ENCODE data around the gene DSCAML1.
"Not testable (repeated sequence)": the region's sequence is repeated elsewhere in the genome, so short reads cannot be mapped to it uniquely, and the experiment has no call there.

The DSCAML1 gene

DNA sequence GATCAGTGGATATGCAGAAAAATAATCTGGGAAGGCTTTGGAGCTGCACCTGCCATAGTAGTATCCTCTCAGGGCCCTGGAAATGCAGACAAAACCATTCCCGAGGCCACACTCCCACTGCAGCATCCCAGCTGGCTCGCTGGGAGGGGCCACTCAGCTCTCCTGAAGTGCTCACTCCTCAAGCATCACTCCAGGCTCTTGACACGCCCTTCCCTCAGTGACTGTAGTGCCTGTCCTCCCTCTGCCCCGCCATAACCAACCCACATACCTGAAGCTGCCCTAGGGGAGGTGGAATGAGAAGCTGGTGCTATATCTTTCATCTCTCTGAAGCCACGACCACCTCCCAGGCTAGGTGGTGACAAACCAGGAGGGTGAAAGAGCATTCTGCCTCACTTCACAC lies 4.8 kb downstream of the DSCAML1 start:
- DNase-seq: no peak

- no peak for DNase-seq
These were observed 6.7 kb downstream of the DSCAML1 start for GRCh38 chr11:117790279-117790678.

DNA sequence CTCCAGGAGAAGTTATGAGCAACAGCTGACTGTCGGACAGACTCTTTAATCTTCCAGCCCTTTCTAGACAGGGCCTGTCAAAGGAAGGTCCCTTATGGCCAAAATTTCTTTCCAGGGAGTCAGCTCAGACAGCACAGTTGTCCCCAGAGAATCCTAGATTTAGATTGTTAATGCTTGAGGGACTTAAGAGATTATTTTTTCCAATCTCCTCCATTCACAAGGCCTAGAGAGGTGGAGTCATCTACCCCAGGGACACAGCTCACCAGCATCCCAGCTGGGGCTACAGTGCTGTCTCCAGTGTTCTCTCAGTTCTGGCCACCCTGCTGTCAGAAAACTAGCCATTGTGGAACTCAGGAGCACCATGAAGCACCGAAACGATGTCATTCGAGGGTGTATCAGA lies 7.8 kb downstream of the DSCAML1 start:
- DNase-seq: no peak

- no peak for DNase-seq
These were observed 10.7 kb downstream of the DSCAML1 start for GRCh38 chr11:117786135-117786870.

GRCh38 chr11:117782101-117782500 lies 14.9 kb downstream of the DSCAML1 start:
- no peak for DNase-seq

DNA sequence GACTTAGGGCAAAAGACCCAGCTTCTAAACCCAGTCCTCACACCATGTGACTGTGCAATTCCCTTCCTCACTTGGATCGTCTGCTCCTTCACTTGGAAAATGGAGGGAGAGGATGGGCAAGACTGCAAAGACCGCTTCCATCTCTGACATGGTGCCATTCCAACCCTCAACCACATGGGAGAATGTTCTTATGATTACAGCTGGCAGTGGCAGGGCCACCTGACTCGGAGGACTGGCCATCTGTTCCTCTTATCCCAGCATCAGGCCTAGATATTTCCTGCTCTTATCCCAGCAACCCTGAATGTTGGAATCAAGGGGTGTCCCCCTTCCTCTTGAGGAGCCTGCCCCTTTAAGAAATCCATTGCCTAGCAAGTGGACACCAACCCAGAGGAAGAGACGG lies 15.4 kb downstream of the DSCAML1 start:
- no peak for DNase-seq

DNA sequence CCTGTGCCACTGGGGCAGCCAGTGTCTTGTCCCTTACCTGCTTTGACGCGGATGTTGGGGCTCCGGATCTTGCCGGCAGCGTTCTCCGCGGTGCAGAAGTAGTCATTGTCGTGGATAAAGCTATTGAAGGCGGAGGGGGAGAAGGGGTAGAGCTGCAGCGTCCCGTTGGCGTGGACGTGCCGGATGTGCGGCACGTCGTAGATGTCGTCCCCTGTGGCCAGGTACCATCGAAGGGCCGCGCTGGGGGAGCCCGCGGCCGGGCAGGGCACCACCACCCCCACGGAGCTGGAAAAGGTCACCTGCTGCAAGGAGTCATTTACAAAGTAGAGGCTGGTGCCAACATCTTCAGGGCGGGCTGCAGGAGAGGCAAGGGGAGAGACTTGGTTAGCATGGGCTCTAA lies 16.6 kb downstream of the DSCAML1 start:
- no peak for DNase-seq

DNA sequence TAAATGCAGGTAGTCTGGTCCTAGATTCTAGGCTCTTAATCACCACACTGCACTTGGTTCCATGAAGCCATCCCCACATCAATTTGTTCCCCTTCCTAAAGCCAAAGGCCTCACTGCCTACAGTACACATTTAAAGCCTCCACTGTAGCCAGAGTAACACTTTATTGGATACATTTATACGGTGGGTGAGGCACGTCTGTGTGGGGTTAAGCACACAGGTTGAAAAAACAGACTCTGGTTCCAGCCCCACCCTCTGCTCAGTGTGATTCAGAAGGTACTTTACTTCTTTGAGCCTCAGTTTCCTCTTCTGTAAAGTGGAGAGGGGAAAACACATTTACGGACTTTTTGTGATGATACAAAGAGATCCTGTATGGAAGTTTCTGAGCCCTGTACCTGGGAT lies 22.5 kb downstream of the DSCAML1 start:
- DNase-seq: no peak

DNA sequence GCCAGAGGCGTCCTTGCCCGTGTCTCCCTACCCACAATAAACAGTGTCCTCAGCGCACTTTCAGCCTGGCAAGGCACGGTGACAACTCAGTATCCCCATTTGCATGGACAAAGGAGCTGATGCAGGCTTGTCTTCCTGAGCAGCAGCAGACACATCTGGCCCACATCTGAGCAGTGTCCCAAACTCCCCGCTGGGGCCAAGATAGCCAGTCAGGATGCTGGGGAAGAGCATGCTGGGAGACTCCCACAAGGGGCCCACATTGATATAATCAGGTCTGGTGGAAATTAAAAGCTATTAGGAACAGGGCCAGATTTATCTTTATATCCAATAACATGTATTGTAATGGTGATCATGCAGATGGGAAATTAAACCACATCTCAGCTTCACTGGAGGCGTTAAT lies 24.7 kb downstream of the DSCAML1 start:
- DNase-seq: no peak

DNA sequence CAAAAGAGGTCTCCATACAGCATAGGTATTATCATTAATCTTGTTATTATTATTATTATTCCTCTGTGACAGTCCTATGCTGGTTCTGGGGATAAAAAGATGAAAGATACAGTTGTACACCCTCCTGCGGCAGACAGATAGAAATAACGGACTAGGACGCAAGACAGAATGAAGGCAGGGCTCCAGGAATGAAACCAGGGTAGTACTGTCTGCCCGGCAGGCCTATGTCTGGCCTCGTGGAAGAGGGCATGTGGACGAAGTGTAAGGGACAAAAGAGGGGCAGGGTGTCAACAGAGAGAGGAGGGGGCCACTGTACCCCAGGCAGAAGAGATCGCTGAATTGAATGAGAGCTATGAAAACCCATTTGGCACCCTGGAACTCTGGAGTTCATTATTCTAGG lies 25.2 kb downstream of the DSCAML1 start:
- no peak for DNase-seq

DNA sequence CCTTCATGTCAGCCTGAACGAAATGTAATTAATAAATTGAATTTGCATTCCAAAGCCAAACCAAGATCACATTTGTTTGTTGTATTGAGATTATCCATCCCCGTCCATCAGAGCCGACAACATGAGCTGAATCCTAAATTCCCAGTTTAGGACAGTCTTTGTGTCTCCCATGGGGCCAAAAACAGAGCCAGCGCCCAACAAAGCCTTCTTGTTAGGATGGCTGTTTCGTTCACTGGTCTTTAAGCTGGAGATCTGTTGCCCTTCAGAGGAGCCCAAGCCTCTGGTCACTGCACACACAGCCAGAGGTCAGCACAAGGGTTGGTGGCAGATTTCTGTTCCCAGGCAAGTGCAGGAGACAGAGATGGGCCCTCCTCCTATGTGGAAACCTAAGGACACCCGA lies 25.8 kb downstream of the DSCAML1 start:
- no peak for DNase-seq

- no peak for DNase-seq
These were observed 27.0 kb downstream of the DSCAML1 start for GRCh38 chr11:117770061-117770460.

- no peak for DNase-seq
These were observed 27.5 kb downstream of the DSCAML1 start for GRCh38 chr11:117769533-117769932.

DNA sequence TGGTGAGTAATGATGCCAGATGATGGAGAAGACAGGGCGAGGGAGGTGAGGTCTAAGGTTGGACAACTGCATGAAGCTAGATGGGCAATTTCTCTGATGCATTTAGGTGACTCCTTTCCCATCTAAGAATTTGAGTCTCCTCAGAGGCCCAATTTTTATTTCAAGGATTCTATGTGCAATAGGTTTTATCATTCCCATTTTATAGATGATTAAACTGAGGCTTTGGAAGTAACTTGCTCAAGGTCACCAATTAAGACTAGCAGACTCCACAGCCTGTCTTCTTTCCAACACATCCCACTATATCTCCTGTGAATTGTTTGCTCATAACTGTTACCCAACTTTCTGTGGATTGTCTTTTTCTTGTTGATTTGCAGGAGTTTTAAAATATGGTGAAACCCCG lies 28.5 kb downstream of the DSCAML1 start:
- DNase-seq: no peak

DNA sequence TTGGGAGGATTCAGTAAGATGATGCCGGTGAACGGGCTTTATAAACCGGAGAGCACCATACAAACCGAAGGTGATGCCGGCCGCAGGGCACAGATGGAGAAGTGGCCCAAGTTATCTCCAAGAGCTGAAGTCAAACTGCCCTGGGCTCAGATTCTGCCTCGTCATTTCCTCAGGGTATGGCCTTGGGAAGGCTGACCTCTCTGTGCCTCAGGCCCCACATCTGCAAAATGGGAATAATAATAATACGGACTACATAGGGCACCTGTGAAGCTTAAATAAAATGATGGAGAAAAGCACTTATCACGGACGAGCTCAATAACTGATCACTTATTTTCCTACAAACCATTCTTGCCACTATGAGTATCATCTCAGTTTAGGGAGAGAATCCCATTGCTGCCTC lies 29.9 kb downstream of the DSCAML1 start:
- no peak for DNase-seq

GRCh38 chr11:117766576-117766975 lies 30.4 kb downstream of the DSCAML1 start:
- no peak for DNase-seq

GRCh38 chr11:117766026-117766425 lies 31.0 kb downstream of the DSCAML1 start:
- DNase-seq: no peak

DNA sequence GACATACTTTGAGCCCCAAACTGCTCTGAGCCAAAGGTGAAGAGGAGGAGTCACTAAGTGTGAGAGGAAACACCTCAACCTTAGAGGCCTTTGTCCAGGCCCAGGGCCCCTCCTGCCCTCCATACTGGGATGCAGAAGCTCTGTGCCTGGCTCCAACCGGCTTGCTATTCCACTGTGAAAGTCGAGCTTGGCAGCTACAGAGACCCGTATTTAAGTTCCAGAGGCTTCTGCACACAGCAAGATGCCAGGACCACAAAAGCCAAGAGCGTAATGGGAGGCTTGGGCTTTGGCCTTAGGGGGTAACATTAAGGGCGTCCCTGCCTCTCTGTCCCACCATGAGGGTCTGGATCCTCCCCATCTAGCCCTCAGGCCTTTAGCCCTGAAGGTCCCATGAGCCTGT lies 31.9 kb downstream of the DSCAML1 start:
- DNase-seq: no peak

DNA sequence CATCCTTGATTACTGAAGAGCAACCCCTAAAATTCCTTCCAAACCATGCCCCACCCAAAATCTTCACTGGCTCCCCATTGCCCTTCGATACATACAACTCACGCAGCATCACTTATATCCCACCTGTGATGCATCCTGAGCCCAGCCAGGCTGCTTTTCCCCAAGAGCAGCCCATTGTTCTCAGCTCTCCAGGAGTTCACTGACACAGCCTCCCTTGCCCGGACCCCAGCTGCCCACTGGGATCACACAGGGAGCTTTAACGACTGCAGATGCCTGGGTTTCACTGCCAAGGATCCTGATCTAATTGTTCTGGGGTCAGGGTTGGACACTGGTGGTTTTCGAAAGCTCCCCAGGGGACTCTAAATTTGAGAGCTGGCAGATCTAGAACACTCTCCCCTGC lies 33.6 kb downstream of the DSCAML1 start:
- not testable (repeated sequence) for DNase-seq

GRCh38 chr11:117761993-117762392 lies 35.0 kb downstream of the DSCAML1 start:
- no peak for DNase-seq

- DNase-seq: no peak
These were observed 37.7 kb downstream of the DSCAML1 start for GRCh38 chr11:117759305-117759704.

- no peak for DNase-seq
These were observed 43.0 kb downstream of the DSCAML1 start for GRCh38 chr11:117754030-117754429.

DNA sequence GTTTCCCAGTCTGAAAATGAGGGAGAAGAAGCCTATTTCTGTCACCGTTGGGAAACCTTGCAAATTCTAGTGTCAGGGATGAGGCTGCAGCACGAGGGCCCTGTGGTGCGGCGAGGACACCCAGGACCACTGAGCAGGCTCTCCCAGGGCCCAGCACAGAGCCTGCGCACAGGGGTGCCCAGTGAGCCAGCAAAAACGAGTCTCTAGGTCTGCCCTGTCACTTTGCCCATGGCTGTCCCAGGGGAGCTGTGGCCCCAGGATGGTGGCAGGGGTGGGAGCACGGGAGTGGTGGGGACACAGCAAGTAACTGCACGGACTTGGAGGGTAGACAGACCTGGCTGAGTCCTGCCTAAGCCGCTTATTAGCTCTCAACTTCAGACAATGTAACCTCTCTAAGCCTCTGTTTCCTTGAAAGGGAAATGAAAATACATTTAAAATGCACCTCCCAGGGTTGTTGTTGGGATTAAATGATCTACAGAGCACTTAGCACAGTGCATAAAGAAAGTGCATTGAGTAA lies 44.2 kb downstream of the DSCAML1 start:
- DNase-seq: no peak

DNA sequence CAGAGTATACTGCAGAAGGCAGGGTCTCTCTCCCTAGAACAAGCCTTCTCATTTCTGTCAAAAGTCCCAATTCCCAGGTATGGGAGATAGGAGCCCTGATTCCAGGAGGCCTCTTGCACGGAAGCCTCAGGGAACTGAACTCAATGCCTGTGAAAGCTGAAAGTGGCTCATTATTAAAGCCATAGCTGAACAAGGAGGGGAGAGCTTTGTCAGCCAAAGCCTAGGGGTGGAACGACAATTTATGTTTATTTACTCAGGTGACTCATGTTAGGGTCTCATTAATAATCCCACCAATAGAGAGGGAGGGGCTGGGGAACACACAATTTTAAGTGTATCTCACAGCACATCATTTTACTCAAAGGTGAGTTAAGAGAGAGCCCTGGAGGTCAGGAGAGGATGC lies 44.9 kb downstream of the DSCAML1 start:
- DNase-seq: no peak

Data from T-helper 9 cell (primary cell).